Activated naive CD4-positive, alpha-beta T cell treated with anti-CD3 and anti-CD28 coated beads for 36 hours (primary cell): ENCODE results near the gene SLFNL1. TPM values are rescaled to one million over a fixed set of nuclear protein-coding genes. Genes with fewer than 3 reads are reported as not detected.

ENCODE experiments used
- CTCF ChIA-PET: fragments of 350-600 bp; sonication (Branson Sonifier 250); formaldehyde crosslinking; loops from one replicate; lab custom pipeline; 2021; ENCODE audit warnings: antibody characterized with exemption; lab: Charles Lee
- DNase-seq: peaks from one replicate; pipeline ENCODE4 v3.0.0-alpha.2; 2020
- H3K27ac Mint-ChIP-seq: one replicate; pipeline ENCODE4 v1.8.0; 2021; ENCODE audit warnings: mild to moderate bottlenecking, mixed read lengths
- H3K27me3 Mint-ChIP-seq: one replicate; pipeline ENCODE4 v1.8.0; 2021; ENCODE audit warnings: low read depth, mixed read lengths
- H3K36me3 Mint-ChIP-seq: one replicate; pipeline ENCODE4 v1.8.0; 2021; ENCODE audit warnings: low read depth, mixed read lengths
- H3K4me1 Mint-ChIP-seq: one replicate; pipeline ENCODE4 v1.8.0; 2021; ENCODE audit warnings: low read depth, mixed read lengths
- H3K4me3 Mint-ChIP-seq: one replicate; pipeline ENCODE4 v1.8.0; 2021; ENCODE audit warnings: mild to moderate bottlenecking, moderate library complexity, mixed read lengths
- H3K9me3 Mint-ChIP-seq: one replicate; pipeline ENCODE4 v1.8.0; 2021; ENCODE audit warnings: mixed read lengths
- intact Hi-C: fragments of 100-400 bp; cut with micrococcal nuclease; formaldehyde crosslinking; loops from one replicate; pipeline ENCODE4 v1.15.1; 2023
- total RNA-seq, 2 experiments: library from RNA; stranded (reverse); gene quantifications; one replicate each; pipeline ENCODE4 v1.2.3, GENCODE V29; 2021

SLFNL1 gene
- total RNA-seq, 2 experiments from 2014 or later, result 0.10 to 0.12 TPM

DNA sequence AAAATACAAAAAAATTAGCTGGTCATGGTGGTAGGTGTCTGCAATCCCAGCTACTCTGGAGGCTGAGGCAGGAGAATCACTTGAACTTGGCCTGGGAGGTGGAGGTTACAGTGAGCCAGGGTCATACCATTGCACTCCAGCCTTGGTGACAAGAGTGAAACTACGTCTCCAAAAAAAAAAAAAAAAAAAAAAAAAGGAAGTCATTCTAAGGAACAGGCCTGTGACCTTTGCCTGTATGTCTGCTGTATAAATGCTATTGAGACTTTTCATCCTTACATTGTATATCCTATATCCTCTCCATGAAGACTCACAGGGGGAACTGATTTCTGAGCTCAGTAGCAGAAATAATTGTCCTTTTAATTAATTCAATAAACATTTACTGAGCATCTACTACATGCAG lies 49.6 kb downstream of the SLFNL1 start:
- Mint-ChIP-seq H3K36me3 (no peaks in the 10 kb centered on the region), H3K4me3 (no peak overlapping the region), H3K9me3 (no peaks in the 10 kb centered on the region), H3K4me1 (no peaks in the 10 kb centered on the region), H3K27ac (no peak overlapping the region), H3K27me3 (no peaks in the 10 kb centered on the region)
- intact Hi-C loops, result no loop called here
- CTCF ChIA-PET, result interaction anchor here (0.6 to 1.1 kb wide), 3 partner anchors 8 to 123 kb away, joined by 3 to 4 read pairs (median 3); no protein-coding TSS in a partner anchor
- no peak for DNase-seq

DNA sequence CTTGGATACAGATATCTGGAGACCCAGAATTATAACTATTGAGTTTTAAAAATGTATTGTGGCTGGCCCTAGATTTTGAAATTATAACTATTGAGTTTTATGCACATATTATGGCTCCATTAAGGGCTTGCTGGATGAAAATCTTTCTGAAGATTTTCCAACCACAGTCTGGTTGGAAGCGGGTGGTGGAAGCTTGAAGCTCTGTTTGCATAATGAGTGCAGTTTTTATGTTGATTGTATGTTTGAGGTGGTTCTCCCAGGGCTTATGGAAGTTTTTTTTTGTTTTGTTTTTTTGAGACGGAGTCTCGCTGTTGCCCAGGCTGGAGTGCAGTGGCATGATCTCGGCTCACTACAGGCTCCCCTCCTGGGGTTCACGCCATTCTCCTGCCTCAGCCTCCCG lies 52.1 kb downstream of the SLFNL1 start:
- CTCF ChIA-PET, result no interaction called here
- Mint-ChIP-seq H3K9me3 (no peaks in the 10 kb centered on the region), H3K27ac (no peak overlapping the region), H3K27me3 (no peaks in the 10 kb centered on the region), H3K4me3 (no peak overlapping the region), H3K36me3 (no peaks in the 10 kb centered on the region), H3K4me1 (no peaks in the 10 kb centered on the region)
- no peak for DNase-seq
- intact Hi-C loops, result no loop called here

DNA sequence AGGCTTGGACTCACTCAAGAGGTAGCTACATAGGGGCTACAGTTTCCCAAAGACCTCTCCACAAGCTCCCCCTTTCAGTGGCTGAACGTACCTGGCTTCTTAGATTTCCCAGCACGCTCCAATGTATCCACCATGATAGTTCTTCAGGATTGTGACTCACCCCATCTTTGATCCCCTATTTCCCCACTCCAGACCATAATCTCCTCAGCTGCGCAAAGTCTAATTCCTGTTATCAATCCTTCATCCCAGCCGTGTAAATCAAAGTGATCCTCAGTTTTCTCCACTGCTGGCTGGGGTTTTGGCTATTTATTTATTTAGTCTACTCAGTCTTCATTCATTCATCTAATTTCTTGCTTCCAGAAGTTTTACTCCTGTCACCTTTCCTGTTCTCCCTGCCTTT lies 55.1 kb downstream of the SLFNL1 start:
- intact Hi-C loops, result no loop called here
- CTCF ChIA-PET, result interaction anchor here (0.8 kb wide), 1 partner anchor 16 kb away, joined by 3 read pairs; no protein-coding TSS in a partner anchor
- H3K27ac Mint-ChIP-seq, result no peak overlapping the region
- H3K9me3 Mint-ChIP-seq, result no peaks in the 10 kb centered on the region
- H3K36me3 Mint-ChIP-seq, result no peaks in the 10 kb centered on the region
- H3K4me3 Mint-ChIP-seq, result no peak overlapping the region
- DNase-seq, result no peak
- H3K27me3 Mint-ChIP-seq, result no peaks in the 10 kb centered on the region
- H3K4me1 Mint-ChIP-seq, result no peaks in the 10 kb centered on the region

Other genes starting within 250 kb of the SLFNL1 start
- gene KCNQ4, start 237.9 kb downstream of the SLFNL1 start, total RNA-seq, result under 1 TPM; 0.49 to 0.50 TPM
- 1 to 10 TPM; 2.4 TPM for gene CITED4, start 159.4 kb downstream of the SLFNL1 start, total RNA-seq
- 10 to 100 TPM; 74.9 to 75.1 TPM for gene CTPS1, start 42.0 kb downstream of the SLFNL1 start, total RNA-seq
- gene SCMH1, start 220.6 kb upstream of the SLFNL1 start, total RNA-seq, result 10 to 100 TPM; 17.8 to 20.7 TPM